GM21723 (cell line): ENCODE data around the gene NMRK2.
"Not testable (repeated sequence)": the region's sequence is repeated elsewhere in the genome, so short reads cannot be mapped to it uniquely, and the experiment has no call there.

Experiments used
- ATAC-seq: cut with Tn5 transposase; IDR thresholded peaks from one replicate; pipeline ENCODE4 v1.9.1; 2021; ENCODE audit warnings: mild to moderate bottlenecking, moderate library complexity; ENCODE audit not compliant: unreplicated experiment

The NMRK2 gene

DNA sequence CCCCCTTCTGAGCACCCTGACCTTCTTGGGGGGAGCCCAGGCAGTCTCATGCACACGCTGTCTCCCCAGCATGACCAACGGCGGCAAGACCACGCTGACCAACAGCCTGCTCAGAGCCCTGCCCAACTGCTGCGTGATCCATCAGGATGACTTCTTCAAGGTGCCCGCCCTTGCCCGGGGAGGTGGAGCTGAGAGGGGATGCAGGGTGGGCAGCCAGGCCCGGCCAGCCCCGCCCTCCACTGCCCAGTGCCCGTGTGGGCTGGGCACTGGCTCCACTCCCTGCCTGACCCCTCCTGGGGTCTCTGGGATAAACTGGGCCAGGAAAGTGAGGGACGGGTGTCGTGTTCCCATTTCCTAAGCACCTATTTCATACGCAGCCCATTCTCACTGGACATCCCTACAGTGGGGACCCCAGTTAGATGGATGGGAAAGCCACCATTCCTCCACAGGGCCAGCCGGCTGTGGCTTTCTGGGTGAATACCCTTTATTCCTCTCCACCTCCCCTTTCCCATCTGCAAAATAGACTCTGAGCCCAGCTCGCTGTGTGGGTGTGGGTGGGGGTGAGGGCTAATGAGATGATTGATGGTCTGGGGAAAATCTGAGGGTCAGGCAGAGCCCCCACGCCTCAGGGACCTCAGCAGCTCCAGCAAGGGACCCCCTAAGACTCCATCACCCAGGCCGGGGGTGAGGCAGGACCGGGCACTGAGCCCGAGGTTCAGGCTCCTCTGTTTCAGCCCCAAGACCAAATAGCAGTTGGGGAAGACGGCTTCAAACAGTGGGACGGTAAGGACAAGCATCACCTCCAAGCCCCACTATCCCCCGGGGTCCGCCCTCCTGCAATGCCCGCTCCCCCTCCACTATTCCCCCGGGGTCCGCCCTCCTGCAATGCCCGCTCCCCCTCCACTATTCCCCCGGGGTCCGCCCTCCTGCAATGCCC is 3.9 kb downstream of the NMRK2 start:
- no peak for ATAC-seq

DNA sequence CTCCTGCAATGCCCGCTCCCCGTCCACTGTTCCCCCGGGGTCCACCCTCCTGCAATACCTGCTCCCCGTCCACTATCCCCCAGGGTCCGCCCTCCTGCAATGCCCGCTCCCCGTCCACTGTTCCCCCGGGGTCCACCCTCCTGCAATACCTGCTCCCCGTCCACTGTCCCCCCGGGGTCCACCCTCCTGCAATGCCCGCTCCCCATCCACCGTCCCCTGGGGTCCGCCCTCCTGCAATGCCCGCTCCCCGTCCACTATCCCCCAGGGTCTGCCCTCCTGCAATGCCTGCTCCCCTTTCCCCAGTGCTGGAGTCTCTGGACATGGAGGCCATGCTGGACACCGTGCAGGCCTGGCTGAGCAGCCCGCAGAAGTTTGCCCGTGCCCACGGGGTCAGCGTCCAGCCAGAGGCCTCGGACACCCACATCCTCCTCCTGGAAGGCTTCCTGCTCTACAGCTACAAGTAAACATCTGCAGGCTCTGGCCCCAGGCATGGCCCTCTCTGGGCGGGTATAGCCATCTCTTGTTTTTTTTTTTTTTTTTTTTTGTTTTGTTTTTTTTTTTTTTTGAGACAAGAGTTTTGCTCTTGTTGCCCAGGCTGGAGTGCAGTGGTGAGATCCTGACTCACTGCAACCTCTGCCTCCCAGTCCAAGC is 5.6 kb downstream of the NMRK2 start:
- not testable (repeated sequence) for ATAC-seq

DNA sequence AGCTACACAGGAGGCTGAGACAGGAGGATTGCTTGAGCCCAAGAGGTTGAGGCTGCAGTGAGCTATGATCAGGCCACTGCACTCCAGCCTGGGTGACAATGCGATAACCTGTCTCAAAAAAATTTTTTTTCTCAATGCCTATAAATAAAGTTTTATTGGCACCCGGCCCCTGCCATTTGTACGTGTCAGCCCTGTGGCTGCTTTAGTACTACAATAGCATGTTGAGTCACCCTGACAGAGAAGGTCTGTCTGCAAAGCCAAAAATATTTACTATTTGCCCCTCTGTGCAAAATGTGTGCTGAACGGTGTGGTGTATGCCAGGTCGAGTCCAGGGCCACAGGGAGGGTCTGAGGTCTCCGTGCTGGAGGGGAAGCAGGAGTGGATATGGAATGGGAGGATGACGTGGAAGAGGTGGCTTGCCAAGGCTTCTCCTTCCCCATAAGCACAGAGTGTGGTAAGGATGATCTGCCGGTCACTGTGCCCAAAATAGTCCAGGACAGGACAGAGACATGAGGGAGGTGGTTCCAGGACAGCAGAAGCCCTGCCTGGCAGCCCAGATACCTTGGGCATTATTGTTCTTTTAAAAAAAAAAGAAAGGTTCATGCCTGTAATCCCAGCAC is 10.0 kb downstream of the NMRK2 start:
- no peak for ATAC-seq

DNA sequence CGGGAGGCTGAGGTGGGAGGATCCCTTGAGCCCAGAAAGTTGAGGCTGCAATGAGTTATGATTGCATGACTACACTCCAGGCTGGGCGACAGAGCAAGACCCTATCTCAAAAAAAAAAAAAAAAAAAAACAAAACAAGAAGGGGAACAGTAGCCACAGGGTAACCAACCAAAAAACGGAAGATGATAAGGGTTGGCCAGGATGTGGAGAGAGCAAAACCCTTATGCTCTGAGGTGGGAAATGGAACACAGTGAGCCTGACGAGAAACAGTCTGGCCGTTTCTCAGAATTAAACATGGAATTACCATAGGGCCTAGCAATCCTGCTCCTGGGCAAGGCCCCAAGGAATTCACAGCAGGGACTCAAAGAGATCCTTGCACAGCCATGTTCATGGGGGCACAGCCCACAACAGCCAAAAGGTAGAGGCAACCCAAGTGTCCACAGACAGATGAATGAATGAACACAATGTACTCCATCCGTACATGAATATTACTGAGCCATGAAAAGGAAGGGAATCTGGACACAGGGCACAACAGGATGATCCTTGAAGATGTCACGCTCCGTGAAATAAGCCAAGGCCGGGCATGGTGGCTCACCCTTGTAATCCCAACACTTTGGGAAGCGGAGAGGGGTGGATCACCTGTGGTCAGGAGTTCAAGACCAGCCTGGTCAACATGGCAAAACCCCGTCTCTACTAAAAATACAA is 11.3 kb downstream of the NMRK2 start:
- ATAC-seq: no peak

DNA sequence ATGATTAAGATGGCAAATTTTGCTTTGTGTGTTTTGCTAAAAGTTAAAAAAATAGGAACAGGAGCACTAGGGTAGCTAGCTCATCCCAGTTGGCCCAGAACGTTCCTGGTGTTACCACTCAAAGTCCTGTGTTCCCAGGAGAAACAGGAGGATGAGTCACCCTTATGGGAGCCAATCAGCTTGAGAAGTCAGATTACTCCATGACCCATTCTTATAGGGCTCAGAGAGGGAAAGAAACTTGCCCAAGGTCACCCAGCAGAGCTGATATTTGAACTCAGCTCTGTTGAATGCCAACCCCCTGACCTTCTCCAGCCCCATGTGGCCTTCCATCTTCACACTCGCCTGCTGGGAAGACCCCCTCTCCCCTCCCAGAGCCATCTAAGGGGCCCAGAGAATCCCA is 13.0 kb downstream of the NMRK2 start:
- no peak for ATAC-seq

DNA sequence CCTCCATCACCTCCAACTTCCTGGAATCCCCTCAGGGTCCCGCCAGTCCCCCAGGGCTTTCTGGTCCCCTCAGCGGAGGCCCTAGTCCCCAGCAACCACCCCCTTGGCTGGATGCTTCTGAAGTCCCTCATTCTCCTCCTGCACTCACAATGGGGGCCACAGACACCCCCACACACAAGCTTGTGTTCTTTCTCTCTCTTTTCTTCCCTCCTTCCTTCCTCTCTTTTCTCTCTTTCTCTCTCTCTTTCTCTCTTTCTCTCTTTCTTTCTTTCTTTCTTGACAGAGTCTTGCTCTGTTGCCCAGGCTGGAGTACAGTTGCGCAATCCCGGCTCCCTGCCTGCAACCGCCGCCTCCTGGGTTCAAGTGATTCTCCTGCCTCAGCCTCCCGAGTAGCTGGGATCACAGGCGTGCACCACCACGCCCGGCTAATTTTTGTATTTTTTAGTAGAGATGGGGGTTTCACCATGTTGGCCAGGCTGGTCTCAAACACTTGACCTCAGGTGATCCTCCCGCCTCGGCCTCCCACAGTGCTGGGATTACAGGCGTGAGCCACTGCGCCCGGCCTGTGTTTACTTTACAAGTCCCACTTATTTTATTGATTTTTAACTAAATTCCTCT is 14.6 kb downstream of the NMRK2 start:
- not testable (repeated sequence) for ATAC-seq

DNA sequence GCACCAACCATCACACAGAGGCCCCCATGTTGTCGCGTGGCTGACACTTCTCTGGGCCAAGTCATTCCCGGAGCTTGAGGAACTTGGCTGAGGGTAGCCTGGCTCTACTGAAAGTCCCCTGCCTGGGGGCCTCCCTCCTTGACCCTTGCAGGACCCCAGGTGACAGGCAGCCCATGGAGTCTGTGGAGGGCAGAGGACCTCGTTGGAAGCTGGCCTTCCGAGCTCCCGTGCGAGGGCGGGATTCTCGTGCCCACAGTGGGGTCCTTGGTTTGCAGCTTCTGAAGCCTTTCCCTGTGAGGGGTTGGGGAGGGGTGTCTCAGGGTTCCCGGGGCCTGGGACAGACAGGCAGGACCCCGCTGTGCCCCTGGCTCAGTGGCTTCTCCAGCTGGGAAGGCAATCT is 16.4 kb downstream of the NMRK2 start:
- no peak for ATAC-seq

DNA sequence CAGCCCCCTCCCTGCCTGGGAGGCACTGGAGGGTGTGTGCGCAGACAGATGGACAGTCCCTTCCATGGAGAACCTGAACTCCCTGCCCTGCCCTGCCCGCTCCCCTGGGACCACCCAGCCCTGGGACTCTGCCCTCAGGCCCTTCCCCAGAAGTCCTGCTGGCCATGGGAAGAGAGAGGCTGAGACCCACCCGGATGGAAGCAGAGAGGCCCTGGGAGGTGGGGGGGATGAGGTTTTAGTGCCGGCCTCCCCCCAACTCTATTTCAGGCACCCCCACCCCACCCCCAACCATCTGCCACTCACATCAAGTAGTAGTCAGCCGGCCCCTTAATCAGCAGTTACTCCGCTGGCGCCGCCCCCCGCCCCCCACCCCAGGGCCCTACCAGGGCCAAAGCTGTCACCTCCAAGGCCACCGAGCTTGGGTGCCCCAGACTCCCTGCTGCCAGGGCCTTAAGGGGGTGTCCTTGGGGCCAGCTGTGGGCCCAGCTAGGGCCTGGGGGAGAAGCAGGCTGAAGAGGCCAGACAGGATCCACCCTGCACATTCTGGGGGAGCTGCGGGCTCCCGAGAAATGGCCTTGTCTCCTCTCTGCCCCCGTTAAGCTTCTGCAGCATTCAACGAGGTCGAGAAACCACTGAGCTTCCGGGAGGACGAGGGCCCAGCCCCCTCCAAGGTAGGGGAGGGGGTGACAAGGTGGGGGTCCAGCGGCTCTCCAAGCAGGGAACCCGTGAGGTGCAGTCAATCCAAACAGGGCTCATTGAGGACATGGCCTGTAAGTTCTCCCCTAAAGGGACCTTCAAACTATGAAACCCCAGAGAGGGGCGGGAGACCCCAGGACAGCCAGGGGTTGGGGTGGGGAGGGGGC is 17.4 kb downstream of the NMRK2 start:
- no peak for ATAC-seq

DNA sequence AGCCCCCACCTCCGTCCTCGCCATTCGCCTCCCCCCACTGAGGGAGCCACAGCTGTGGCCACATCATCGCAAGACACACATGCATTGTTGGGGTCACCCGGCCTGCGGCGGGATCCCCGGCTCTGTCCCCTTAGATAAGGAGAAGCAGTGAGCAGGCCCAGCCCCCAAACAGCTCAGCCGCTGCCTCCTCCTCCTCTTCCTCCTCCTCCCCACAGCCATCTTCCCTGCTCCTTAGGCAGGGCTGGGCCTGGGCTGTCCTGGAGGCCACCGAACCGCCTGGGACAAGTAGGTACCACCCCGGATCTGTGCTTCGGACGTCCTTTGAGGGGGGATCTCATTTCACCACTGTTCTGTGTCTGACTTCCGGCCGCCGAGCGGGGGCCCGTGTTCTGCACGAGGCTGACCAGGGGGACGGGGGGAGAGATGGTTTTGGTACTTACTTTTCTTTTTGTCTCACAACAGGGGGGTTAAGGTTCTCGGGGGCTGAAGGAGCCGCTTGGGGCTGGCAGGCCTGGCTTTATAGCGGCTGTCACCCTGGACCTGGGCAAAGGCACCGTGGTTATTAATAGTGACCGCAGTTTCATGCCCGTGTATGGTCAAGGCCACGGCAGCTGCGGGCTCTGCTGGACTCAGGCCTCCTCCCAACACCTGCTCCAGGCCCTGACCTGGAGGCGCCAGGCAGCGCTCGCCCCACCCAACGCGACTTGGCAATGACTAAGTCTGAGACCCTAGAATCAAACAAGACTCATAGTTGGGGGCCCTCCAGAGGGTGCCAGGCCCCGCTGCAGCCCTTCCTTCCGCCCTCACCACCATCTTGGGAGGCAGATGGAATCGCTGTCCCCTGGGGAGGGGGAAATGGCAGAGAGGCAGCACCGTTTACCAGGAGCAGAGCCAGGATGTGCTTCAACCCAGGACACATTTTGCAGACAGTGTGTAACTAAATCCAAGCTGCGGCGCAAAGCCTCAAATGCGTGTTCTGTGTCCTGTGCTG is 18.3 kb downstream of the NMRK2 start:
- ATAC-seq: no peak

DNA sequence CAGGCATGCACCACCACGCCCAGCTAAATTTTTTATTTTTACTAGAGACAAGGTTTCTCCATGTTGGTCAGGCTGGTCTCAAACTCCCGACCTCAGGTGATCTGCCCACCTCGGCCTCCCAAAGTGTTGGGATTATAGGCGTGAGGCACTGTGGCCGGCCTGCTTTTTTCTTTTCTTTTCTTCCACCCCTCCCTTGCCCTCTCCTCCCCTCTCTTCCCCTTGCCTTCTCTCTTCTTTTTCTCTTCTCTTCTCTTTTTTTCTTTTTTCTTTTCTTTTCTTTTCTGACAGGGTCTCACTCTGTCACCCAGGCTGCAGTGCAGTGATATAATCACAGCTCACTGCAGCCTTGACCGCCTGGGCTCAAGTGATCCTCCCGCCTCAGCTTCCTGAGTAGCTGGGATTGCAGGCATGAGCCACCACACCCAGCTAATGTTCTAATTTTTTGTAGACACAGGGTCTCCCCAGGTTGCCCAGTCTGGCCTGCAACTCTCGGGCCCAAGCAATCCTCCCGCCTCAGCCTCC is 19.9 kb downstream of the NMRK2 start:
- not testable (repeated sequence) for ATAC-seq

DNA sequence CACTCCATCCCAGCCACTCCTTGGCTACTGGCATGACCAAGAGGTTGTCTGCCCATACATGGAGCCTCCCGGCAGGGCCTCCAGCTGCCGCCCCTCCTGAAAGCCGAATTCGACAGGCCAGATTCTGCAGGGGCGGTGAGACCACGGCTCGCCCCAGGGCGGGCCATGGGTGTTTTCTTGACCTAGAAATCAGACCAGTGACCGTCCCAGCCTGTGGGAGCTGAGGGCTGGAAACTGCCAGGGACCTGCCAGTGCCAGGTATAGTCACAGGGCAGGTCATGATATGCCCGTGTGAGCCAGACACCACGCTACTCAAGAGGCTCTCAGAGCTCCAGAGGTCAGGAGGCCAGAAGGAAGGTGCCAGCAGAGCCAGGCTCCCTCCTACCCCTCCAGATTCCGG is 21.2 kb downstream of the NMRK2 start:
- ATAC-seq: no peak

DNA sequence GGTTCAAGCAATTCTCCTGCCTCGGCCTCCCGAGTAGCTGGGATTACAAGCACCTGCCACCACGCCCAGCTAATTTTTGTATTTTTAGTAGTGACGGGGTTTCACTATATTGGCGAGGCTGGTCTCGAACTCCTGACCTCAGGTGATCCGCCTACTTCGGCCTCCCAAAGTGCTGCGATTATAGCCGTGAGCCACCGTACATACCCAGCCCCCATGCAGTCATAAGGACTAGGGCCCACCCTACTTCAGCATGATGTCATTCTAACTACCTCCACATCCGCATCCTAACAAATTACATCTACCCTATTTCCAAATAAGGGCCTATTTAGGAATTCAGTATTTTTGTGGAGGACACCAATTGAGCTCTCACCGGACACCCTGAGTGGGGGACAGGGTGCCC is 22.4 kb downstream of the NMRK2 start:
- ATAC-seq: not testable (repeated sequence)

DNA sequence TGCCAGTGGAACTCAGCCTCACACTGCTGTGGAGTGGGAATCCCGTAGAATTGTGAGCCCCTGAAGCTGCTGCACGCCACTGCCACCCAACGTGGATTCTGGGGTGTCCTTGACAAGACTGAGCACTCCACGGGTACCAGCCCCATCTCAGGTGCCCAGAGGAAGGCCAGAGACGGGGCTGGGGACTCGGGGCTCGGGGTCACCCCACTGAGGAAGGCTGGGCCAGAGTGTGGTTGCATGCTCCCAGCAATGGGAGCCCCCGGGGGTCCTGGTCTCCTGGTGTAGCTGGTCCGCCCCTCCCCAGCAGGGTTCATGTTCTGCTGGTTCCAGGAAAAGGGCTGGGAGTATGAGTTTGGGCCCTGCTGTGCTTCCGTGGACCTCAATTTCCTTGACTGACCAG is 22.8 kb downstream of the NMRK2 start:
- no peak for ATAC-seq

DNA sequence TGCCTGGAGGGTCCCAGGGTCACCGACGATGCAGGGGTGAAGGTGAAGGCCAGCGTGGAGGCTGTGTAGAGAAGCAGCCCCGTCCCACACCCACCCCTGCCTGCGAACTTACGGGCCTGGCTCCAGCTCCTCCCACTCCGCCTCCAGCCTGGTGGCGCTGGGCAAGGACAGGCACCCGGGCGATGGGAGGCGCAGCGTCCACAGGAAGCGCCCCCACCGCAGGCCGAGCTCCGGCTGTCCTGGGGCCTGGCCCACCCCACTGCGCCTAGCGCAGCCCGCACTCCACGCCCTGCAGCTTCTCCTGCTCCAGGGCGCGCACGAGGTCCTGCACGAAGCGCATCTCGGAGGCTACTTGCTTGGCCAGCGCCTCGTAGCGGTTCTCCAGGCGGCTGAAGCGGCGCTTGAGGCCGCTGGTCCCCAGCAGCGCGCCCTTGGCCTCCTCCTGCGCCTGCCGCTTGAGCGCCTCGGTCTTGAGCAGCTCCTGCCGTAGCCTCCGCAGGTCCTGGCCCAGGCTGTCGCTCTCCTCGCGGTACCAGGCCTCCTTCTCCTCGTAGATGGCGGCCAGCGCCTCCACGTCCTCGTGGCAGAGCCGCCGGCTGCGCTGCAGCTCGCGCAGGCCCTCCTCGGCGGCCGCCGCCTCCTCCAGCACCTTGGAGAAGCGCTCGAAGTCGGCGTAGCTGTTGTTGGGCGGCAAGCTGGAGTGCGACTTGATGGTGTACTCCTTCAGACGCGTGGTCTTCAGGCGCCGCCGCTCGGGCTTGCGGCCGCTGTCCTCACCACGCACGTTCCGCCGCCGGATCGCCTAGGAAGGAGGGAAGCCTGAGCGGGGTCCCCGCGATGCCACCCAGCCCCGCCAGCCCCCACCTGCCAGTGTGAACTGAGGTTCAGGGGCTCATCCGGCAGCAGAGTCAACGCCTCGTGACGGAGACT is 26.2 kb downstream of the NMRK2 start:
- ATAC-seq: no peak

DNA sequence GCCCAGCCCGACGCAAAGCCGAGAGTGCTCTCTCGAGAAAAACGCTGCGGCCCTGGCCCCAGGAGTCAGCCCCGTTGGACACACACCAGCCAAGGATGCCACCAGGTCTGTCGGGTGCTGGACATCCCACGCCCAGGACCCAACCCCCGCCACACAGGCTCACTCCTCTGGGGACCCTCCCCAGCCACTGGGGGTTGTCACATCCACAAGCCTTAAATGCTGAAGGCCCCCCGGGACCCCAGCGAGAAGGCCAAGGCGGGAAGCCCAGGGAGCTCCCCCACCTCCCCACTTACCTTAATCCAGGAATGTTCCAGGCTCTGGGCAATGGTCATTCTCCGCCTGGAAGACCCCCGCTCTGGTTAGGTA is 26.9 kb downstream of the NMRK2 start:
- ATAC-seq: no peak

DNA sequence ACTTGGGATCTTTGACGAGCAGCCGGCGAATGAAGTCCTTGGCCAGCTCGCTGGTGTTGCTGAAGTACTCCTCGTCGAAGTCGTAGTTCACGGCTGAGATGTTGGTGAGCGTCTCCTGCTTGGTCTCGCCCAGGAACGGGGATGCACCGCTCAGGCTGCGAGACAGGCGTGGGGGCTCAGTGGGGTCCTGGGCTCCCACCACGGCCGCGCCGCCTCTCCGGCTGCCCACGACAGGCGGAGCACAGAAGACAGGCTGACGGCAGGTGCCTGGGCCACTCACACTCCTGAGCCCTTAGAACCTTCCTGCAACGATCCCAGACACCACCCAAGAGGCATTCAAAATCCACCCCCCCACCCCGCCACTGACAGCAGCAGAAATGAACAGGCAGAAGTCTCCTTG is 28.1 kb downstream of the NMRK2 start:
- ATAC-seq: no peak

DNA sequence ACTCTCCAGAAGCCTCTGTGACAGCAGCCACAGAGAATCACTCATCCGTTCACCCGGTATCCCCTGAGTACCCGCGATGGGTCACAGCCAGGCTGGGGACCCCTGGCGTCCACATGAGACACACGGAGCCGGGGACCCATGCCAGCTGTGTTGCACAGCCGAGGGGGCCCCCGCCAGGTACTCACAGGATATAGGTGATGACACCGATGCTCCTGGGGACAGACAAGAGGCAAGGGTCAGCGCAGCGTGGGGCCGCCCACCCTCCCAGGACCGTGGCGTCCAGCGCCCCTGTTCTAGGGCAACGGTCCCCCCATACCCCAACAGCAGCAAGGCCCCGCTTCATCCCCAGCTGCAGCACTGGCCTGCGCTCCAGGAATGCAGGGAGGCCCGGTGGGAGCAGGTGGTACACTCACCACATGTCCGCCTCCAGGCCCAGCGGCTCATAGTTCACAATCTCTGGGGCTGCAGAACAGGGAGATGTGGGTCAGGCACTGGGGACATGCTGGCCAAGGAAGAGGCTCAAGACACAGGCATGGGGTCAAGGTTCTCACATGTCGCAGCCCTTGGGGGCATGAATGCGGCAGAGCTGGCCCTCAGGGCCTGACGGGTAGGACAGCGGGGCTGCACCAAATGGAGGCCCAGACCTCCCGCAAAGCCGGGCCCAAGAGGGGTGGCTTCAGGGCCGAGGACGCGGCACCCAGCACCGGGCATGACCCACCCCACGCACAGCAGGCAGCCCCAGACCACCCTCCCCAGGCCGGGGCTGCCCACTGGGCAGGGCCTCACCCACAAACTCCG is 30.8 kb downstream of the NMRK2 start:
- no peak for ATAC-seq
